GM18499 (cell line): Measurements from ENCODE around the gene LSMEM2.
A peak's percentile ranks its signal among the peaks of the same experiment; 100 is the strongest.
"Not testable (repeated sequence)": the region's sequence is repeated elsewhere in the genome, so short reads cannot be mapped to it uniquely, and the experiment has no call there.

Experiments
- ATAC-seq: cut with Tn5 transposase; IDR thresholded peaks from one replicate; pipeline ENCODE4 v1.9.1; 2021; ENCODE audit warnings: moderate number of reproducible peaks; ENCODE audit not compliant: insufficient read depth, unreplicated experiment

Gene LSMEM2

DNA sequence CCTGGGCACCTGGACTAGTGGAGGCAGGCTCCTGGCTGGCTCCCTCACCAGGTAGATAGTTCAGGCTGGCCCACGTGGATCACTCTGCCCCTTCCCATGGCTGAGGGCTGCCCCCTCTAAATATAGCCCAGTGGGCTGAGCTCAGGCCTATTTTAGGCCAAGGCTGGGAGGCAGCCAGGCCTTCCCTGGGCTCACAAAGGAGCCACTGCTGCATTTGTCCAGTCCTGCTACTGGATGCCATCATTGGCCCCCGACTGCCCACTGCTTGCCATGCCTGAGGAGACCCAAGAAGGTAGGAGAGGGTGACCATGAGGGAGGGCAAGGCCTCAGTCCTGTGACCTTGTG lies at the start of gene LSMEM2:
Gene LSMEM2, plus strand, starts transcription at position 208 of the 345 bp plus-strand sequence. Its CDS starts 27 bp downstream, at position 235.
- ATAC-seq: no peak

DNA sequence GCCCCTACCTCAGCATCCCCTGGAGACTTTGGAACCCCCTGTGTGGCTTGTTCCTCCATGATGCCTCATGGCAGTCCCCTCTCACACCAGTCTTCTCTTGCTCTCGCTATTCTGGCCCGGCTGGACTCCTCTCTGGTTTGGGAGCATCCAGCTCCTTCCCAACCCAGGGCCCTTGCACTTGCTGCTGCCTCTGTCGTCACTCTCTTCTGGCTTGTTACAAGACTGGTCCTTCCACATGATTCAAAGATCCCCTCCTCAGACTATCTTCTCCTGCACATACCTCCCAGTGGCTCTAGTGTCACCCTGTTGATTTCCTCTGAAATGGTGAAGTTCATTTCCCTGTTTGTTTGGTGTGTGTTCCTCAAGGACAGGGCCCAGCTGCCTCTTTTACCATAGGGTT lies 49.4 kb upstream of the LSMEM2 start:
- ATAC-seq: no peak

DNA sequence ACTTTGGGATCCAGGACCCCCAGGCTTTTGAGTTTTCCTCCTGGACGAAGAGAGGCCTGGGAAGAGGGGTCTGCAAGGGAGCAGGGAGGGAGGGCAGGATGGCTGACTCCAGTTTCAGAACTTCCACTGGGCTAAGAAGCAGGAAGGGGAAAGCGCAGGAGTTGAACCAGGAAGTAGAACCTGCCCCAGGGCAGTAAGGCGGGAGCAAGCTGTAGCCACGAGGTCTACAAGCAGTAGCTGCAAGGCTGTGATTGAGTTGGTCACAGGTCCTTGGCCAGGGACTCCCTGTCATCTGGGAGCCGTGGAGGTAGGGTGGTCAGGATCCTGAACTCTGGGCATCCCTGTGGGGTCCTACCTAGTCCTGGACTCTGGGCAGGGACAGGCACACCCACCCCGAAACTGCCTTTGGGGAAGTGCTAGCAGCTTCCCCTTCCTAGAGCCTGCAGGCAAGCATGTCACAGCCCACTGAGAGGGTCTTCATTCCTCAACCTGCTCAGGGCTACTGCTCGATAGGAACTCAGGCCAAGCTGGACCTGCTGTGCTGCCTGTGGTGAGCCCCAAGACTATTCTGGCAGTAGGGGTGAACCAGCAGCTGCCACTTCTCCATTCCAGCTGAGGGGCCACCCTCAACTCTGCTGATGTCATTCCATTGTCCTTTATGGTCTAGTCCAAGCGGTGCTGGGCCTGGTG lies 48.6 kb upstream of the LSMEM2 start:
- no peak for ATAC-seq

DNA sequence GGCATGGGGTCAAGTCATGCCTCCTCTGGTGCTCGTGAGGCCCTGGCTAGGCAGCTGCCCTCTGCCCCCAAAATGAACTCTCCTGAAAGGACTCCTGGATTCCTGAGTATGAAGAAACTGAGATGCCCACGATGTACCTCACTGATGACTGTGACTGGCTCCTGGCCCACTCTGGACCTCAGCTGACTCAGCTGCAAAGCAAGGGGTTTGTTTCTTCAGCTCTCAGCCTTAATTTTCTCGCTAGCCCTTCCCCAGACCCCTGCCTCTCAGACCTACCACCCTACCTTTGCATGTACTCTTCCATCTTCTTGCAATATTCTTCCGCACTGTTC lies 48.1 kb upstream of the LSMEM2 start:
- no peak for ATAC-seq

DNA sequence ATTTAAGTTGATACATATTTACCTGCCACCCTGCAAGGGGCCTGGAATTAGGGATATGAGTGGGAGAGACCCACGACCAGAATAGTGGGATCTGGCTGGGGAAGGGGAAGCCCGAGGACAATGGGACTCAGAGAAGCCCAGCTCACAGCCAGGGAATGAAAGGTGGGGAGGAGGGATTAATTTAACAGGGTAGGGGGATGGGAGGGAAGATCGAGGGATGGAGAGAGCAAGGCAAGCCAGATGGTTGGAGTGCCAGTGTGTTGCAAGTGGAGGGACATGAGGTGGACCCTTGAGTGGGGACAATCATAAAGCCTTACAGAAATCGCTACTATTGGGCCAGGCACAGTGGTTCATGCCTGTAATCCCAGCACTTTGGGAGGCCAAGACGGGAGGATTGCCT lies 47.3 kb upstream of the LSMEM2 start:
- no peak for ATAC-seq

DNA sequence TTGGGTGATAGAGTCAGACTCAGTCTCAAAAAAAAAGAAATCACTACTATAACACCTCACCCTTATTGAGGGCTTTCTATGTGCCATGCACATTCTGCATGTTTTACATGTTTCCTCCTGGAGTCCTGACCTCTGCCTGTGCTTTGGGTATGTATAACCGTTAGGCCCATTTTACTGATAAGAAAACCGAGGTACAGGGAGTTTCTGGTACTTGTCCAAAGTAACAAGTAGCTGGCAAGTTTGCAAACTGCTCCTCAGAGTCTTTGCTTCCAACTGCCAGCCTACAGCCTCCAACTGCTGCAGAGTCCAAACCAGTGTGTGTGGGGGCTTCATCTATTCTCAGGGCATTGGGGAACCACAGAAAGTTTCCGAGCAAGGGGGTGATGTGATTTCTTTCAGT lies 46.6 kb upstream of the LSMEM2 start:
- ATAC-seq: no peak

DNA sequence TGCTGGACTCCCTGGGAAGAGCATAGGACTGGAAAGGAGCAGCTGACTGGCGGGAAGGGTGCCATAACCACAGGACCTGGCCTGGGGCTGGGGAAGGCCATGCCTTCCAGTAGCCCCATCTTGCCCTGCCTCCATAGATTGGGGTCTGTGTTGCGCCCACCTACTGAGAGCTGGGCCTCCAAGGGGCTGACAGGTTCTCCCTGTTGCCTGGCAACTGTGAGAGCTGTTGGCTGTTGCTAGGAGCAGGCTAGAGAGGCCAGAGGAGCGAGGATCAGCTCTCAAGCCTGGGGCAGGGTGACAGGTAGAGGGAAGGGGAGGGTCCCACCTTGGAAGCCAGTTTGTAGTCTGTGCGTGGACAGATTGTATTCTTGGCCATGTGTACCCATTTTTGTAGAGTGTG lies 45.7 kb upstream of the LSMEM2 start:
- ATAC-seq: no peak

DNA sequence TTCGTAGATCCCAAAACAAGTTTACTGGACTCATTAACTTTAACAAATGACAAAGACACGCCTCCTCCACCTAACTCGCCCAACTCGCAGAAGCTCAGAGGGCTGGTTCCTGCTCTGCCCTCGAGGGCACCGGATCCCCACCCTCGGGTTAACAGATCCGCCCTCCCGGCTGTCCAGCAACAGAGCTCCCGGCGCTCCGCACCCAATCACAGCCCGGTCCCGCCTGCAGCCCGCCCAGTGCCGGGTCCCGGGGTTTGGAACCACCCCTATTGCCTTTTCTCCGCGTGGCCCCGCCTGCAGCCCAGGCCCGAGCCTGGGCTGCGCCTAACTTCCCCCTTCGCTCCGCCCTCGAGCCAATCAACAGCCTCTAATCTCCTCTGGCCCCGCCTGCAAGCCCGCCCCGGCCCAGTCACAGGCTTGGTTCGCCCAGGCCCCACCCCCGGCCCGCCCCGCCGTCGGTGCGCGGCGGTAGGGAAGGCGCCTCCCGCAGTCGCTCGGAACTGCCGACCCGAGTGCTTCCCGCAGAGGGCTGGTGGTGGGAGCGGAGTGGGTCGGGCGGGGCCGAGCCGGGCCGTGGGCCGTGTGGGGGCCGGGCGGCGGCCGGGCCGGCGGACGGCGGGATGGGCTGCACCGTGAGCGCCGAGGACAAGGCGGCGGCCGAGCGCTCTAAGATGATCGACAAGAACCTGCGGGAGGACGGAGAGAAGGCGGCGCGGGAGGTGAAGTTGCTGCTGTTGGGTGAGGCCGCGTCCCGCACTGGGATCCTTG lies 43.0 kb upstream of the LSMEM2 start, which contains the start of gene GNAI2:
Gene GNAI2, plus strand, starts transcription at position 489 of the 768 bp plus-strand sequence. Its CDS starts 132 bp downstream, at position 621.
- peak; percentile 93 for ATAC-seq

DNA sequence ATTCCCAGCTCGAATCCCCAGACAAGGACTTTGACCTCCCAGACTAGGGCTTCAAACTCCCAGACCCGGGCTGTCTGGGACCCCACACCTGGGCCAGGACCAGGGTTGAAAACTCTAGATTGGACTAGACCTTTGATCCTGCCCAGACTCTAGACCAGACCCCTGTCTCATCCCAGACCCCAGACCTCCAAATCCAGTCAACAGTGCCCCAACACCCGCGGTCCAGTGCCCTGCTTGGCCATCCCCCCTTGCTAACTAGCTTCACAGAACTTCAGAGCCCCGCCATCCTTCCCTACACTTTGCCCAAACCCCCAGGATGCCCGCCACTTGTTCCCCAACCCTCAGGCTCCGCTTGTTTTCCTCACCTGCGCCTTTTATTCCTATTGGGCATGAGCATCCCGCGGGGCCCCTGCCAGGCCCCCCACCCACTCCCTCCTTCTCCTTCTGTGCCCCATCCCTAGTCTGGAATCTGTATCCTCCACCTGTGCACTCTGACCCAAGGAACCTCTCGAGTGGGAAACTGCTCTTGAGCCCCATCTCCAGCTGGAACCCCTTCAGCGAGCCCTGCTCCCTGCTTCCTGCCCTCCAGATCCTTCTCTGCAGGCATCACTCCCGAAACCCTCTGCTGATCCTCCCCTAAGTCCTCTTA lies 42.3 kb upstream of the LSMEM2 start:
- no peak for ATAC-seq

DNA sequence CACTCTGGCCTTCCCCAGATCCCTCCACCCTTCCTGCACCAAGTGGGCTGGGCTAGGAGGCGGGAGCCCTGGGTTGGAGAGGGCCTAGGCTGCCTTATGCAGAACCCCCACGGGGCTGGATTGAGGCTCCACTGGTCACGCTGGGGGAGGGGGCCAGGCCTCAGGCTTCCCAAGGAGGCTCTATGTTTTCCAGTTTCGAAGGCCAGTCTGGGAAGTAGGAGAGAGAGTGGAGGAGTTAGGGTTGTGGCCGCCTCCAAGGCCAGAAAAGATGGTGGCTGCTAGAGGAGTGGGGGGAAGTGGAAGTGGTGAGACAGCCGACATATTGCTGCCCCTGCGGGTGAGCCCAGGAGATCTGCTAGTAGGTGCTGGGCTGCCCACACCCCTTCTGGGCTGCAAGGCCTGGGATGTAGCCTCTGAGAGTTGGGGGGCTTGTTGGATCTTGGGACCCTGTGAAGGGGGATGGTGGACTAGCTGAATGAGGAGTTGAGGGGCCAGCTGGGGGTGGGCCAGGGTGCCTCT lies 41.7 kb upstream of the LSMEM2 start:
- ATAC-seq: no peak

DNA sequence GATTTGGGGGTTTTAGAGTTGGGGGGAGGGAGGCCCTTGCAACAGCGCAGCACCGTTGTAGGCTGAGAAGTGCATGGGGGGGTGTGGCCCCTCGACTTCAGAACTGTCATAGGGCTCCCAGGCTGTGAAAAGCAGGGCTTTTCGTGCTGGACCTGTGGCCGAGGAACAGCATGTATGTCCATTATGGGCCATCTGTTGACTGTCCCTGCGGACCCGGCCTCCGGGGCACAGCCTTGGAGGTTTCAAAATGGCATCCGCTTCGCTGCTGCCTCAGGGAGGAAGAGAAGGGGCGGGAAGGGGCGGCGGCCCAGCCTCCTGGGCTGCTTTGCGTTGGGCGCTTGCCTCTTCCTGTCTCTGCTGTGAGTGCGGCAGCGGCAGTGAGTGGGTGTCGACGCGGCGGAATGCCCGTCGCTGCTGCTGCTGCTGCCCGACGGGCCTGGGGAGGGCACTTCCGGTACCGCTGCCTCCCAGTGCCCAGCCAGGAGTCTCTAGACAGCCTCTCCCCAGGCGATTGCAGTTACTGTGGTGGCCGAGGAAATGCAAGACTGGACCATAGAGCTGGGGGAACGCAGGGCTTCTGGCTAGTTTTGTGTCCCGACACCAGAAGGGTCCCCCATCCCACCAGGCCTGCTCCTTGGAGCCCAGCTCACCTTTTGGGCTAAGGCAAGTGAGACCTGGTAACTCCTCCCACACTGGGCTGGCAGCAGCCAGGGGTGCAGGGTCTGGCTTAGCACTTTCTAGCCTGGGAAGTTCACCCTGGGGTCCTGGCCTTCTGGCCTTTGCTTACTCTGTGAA lies 40.9 kb upstream of the LSMEM2 start:
- ATAC-seq: no peak

DNA sequence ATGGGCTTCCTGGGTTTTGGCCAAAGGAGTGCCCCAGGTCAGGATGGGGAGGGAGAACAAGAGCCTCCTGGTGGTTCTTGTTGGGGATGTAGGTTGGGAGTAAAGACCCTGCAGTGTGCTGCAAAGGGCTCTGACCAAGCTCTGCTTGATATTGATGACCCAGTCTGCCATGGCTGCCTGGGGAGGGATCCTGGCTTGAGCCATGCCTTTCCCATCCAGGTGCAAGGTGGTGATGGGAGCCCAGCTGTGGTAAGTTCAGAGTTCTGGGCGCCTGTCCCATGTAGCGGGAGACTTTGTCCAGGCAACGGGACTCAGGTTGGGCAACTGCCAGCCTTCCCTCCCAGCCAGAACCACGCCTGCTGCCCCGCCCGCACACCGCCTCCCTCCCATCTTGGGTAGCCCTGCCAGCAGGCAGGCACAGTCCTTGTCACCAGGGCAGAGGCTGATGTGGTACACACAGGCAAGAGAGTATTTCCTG lies 40.3 kb upstream of the LSMEM2 start:
- no peak for ATAC-seq

DNA sequence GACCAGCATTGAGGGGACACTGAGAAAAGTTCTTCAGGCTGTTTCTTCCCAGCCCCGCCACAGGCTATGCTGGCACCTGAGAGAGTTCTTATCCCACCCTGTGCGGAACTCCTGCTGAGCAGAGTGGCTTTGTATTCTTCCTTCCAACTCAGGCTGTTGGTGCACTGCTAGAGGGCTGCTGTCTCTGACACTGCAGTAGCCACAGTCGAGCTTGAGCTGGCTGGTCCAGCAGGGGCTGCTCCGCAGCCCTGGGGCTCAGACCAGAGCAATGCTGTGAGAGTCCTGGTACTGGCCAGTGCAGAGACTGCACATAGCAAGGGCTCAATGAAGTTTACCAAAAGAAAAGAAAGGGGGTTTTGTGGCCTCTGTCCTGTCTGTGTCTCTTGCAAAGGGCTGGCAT lies 39.2 kb upstream of the LSMEM2 start:
- ATAC-seq: no peak

DNA sequence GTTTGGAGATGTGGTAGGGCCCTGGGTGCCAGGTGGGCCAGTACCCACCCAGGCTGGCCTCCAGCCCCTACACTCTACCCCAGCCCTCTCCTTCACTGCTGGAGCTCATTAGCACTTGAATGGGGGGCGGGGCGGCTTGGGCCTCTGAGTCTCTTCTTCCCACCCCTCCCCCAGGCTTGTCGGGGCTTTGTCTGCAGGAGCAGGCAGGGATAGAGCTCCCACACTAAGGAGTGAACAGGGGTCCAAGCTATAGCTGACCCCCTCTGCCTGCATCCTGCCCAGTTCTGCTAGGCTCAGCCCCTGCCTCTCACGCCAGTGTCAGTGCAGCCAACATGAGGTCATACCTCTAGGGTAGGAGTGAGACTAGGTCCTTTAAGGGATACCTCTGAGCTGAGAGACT lies 37.7 kb upstream of the LSMEM2 start:
- ATAC-seq: no peak

DNA sequence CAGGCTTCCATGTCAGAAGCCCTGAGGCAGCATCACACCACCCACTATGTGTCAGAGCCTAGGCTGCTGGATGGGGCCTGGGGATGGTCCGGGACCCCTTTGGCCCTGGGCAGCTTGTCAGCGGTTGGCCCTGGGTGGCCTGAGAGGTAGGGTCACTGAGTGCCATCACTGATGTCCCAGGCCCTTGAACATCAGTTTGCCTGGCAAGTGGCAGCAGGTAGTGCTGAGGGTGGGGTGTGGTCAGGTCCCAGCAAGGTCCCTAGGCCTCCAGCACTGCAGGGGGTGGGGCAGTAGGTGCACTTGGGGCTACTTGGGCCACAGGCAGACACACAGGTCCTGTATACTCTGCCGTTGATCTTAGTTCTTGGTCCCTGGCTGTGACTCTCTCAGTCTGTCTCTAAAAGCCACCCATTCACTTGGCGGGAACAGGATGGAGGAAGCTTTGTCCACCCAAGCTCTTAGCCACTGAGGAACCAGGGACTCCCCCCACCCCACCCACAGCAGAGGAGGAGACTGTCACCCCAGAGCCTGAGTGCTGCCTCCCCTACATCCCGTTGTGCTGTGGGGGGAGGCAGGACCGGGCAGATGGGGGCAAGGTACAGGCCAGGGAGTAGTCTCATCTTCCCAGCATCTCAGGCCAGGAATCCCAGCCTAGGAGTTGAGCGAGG lies 37.0 kb upstream of the LSMEM2 start:
- ATAC-seq: no peak

DNA sequence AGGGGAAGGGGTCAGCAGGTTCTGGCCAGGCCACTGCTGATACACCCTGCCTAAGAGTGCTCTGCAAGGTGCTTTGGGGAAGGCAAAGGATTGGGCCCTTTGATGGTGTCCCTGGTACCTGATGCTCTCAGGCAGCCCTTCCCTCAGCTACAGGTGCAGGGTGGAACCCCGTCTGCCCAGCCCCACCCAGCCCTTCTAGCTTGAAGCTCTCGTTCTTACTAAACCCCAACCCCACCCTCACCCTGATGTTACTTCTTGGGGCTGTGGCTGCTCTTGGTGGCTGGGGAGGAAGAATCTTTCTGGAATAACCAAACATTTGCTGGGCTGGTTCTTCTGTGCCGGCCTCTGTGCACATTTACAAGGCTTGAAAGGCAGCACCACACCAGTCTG lies 36.5 kb upstream of the LSMEM2 start:
- ATAC-seq: no peak

DNA sequence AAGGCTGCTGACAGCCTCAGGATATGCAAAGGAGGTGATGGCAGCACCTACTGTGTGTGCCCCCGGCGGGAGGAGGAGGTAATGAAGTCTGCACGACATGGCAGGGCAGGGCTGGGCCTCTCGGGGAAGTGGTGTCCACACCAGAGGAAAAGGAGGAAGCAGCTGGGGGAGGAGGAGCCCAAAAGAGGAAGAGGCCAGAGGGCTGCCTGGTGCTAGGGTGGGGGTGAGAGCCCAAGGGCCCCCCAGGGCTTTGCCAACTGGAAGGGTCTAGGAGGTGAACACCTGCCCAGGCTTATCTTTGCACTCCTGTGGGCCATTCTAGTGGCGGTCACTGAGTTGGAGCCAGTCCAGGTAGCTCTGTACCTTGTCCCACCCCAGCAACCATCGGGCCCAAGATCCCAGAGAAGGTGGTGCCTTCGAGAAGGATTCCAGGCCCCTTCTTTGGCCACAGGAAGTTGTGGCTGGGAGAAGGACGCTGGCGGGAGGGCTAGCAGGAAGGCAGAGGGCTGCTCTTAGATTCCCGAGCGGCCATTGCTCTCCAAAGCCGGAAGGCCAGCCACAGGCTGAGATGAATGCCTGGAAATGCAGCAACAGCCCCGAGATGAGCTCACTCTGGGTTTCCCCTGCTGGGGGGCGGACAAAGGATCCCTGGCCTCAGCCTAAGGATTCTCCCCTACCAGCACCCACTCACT lies 35.9 kb upstream of the LSMEM2 start:
- ATAC-seq: no peak

DNA sequence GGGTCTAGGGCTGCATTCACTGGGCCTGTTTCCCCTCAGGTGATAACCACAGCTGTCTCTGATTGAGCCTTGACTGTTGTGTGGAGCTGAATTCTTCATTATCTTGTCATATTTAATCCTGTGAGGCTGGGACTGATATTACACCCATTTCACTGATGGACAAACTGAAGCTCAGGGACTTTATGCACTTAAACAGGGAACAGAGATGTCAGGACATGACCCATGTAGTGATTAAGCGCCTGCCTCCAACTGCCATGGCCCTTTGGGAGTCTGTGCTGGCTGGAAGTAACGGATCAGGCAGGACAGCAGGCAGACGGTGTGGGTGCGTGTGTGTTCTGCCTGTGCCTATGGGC lies 35.4 kb upstream of the LSMEM2 start:
- ATAC-seq: no peak

DNA sequence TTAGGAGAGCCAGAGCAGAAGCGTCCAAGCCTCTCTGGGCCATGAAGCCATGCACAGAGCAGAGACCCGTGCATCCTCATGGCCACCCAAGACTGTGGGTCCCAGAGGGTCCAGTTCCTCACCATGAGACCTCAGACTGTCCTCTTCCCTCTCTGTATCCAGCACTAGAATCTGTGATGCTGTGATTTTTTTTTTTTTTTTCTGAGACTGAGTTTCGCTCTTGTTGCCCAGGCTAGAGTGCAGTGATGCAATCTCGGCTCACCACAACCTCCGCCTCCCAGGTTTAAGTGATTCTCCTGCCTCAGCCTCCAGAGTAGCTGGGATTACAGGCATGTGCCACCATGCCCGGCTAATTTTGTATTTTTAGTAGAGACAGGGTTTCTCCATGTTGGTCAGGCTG lies 34.1 kb upstream of the LSMEM2 start:
- not testable (repeated sequence) for ATAC-seq
